H1 (cell line): ENCODE data around the gene LOXL4. TPM values are rescaled to one million over a fixed set of nuclear protein-coding genes. Genes with fewer than 3 reads are reported as not detected.

Source experiments
- JUND ChIP-seq: IDR thresholded peaks from 2 replicates; pipeline ENCODE4 v1.6.1; 2011; ENCODE audit warnings: mild to moderate bottlenecking, improper control_type of control experiment, low read length
- polyA plus RNA-seq, 7 experiments: library from polyadenylated mRNA; depleted of rRNA in 3 of 7; stranded (reverse) in 5 of 7; unstranded in 2 of 7; fragments of >200 nt in 5 of 7; fragments of 200-250 nt in 2 of 7; gene quantifications; 1 replicate in 5 of 7; 2 replicates in 1 of 7; 4 replicates in 1 of 7; pipeline versions ENCODE4 v1.2.1 to v1.2.3, GENCODE V29; 2011 to 2013; ENCODE audit warnings: missing spikeins in 2 of 7, mixed read lengths in 2 of 7
- total RNA-seq: library from RNA; stranded (reverse); fragmentation: NEBNext Ultra II Directional; extraction: Animal tissue kit (Norgen Biotek cat#: 25700); gene quantifications from 2 replicates; pipeline ENCODE4 v1.2.1, GENCODE V29; 2021
- TF ChIP-seq, protein P1 (sequence below): IDR thresholded peaks from 2 replicates; pipeline ENCODE4 v1.6.1; 2011; ENCODE audit warnings: low read length, improper control_type of control experiment
- TF ChIP-seq, protein P2 (sequence below): IDR thresholded peaks from 2 replicates; pipeline ENCODE4 v1.6.1; 2012; ENCODE audit warnings: inconsistent platforms

Gene LOXL4
- total and polyA plus RNA-seq, 2 of the 8 experiments (the other 6 are each of a cell fraction or from before 2014, with no cell fraction given): 0.13 to 0.27 TPM

DNA sequence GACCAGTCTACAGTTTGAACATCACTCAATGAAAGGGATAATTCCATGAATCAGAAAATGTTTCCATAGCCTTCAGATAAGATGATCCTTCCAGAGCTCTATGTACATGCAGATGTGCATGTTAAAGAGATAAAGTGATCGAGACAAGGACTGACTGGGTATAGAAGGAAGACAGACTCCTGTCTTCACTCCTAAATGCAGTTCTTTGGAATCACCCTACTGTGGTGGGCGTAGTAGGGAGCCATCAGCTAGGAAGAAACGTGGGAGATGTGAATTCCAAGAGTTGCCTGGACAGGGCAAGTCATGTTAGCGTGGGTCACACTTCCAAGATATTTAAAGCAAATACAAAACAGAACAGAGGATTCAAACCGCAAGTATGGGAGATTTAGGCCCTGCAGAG, 23.9 kb downstream of the LOXL4 start (continued):
- TF ChIP-seq, protein P1, sequence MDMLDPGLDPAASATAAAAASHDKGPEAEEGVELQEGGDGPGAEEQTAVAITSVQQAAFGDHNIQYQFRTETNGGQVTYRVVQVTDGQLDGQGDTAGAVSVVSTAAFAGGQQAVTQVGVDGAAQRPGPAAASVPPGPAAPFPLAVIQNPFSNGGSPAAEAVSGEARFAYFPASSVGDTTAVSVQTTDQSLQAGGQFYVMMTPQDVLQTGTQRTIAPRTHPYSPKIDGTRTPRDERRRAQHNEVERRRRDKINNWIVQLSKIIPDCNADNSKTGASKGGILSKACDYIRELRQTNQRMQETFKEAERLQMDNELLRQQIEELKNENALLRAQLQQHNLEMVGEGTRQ: no peak
- no peak for TF ChIP-seq JUND
- TF ChIP-seq, protein P2, sequence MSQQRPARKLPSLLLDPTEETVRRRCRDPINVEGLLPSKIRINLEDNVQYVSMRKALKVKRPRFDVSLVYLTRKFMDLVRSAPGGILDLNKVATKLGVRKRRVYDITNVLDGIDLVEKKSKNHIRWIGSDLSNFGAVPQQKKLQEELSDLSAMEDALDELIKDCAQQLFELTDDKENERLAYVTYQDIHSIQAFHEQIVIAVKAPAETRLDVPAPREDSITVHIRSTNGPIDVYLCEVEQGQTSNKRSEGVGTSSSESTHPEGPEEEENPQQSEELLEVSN: no peak
